Astrocyte of the hippocampus (primary cell): ENCODE measurements around the gene LMTK2.

Experiments used
- DNase-seq: peaks from one replicate; pipeline ENCODE4 v3.0.0; 2011; ENCODE audit warnings: low read depth, low spot score

LMTK2 gene

GRCh38 chr7:98203261-98203963 lies 96.8 kb downstream of the LMTK2 start:
- DNase-seq, result no peak

- no peak for DNase-seq
These were observed 97.4 kb downstream of the LMTK2 start for GRCh38 chr7:98203964-98204605.

- no peak for DNase-seq
These were observed 98.0 kb downstream of the LMTK2 start for GRCh38 chr7:98204670-98205069.

GRCh38 chr7:98205162-98205845 lies 98.6 kb downstream of the LMTK2 start:
- no peak for DNase-seq

- DNase-seq, result no peak
These were observed 100.0 kb downstream of the LMTK2 start for GRCh38 chr7:98206451-98207330.

GRCh38 chr7:98209166-98209920 lies 102.7 kb downstream of the LMTK2 start:
- DNase-seq, result no peak

GRCh38 chr7:98210513-98211220 lies 104.0 kb downstream of the LMTK2 start:
- DNase-seq, result peak; percentile 44

- DNase-seq, result no peak
These were observed 104.6 kb downstream of the LMTK2 start, which contains the start of gene BHLHA15 for GRCh38 chr7:98211221-98211675. BHLHA15 (plus strand) TSS chr7:98211439; CDS start chr7:98212310, 871 bp downstream.

- DNase-seq, result no peak
These were observed 105.2 kb downstream of the LMTK2 start for GRCh38 chr7:98211676-98212531.

GRCh38 chr7:98212532-98213041 lies 105.9 kb downstream of the LMTK2 start:
- no peak for DNase-seq

GRCh38 chr7:98213296-98213887 lies 106.7 kb downstream of the LMTK2 start:
- DNase-seq, result no peak

GRCh38 chr7:98213888-98214810 lies 107.5 kb downstream of the LMTK2 start:
- DNase-seq, result no peak

GRCh38 chr7:98214811-98215321 lies 108.2 kb downstream of the LMTK2 start:
- no peak for DNase-seq

- no peak for DNase-seq
These were observed 109.2 kb downstream of the LMTK2 start for GRCh38 chr7:98215561-98216495.

GRCh38 chr7:98216941-98217622 lies 110.4 kb downstream of the LMTK2 start:
- DNase-seq, result no peak
